ENCODE measurements around the gene ANKK1.

Gene ANKK1

DNA sequence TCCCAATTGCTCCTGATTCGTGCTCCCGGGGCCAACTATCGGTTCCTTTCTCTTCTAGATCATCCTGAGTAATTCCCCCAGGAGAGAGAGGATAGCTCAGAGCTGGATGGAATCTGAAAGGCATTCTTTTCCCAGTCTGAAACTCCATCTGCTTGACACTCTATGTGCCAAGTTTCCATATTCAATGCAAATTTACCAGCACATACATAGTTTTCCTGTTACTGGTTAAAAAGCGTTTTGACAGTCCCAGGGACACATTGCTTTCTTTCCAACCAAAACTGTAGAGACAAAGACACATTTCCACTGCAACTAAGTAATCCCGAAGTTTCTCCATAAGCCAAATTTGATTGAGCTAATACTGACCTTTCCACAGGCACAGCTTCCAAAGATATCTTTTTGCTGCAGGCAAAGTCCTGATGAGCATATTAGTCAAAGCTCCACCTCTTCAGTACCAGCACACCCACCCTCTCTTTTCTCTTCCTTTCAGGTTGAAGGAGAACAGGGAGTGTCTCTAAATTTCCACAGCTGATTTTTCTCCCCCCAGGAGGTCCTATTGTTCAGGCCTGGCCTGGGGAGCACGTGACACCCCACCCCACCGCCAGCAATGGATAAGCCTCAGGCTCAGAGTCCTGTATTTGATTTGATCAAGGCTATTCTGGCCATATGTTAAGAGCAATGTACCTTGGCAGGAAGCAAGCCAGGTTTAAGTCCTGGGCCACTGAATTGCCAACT, 9.7 kb upstream of the ANKK1 start:
- no peak for DNase-seq (ENCODE audit: low spot score)

DNA sequence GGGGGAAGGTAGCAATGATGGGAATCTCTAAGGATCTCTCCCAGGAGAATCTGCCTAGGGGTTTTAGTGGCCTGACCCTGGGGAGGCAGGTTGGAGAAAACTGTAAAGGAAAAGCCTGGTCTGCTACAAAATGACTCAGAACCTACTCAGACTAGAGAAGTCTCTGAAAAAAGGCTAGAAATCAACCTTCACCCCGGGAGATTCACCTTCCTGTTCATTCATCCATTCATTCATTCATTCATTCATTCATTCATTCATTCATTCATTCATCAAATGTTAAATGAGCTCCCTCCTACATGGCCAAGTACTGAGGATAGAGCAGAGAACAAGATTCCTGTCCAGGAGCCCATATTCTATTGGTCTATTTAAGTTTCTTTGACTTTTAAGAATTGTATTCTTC, 8.9 kb upstream of the ANKK1 start:
- DNase-seq (ENCODE audit: low spot score), result no peak

GRCh38 chr11:113382121-113382520, 5.5 kb upstream of the ANKK1 start:
- no peak for DNase-seq (ENCODE audit: low spot score)

GRCh38 chr11:113384551-113384950, 3.0 kb upstream of the ANKK1 start:
- no peak for DNase-seq (ENCODE audit: low spot score)

- DNase-seq (ENCODE audit: low spot score), result no peak
These were observed 1.8 kb upstream of the ANKK1 start for GRCh38 chr11:113385749-113386148.

GRCh38 chr11:113386866-113387265, 713 bp upstream of the ANKK1 start:
- DNase-seq (ENCODE audit: low spot score), result no peak

DNA sequence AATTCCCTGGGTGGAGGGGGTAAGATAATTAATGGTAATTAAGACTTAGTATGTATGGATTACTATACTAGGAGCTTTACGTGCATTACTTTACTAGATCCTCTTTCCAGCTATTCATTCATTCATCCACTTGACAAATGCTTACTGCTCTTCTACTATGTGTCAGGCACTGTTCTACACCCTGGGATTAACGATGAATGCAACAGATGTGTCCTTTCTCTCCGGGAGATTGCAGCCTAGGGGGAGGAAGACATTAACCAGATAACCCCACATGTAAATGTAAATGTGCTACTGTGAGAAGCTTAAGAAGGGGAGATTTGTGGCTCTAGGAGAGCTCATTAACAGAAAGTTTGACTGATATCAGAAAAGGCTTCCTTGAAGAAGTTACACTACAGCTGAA, 1.7 kb downstream of the ANKK1 start:
- DNase-seq (ENCODE audit: low spot score), result no peak

- no peak for DNase-seq (ENCODE audit: low spot score)
These were observed 4.8 kb downstream of the ANKK1 start for GRCh38 chr11:113392236-113392921.

DNA sequence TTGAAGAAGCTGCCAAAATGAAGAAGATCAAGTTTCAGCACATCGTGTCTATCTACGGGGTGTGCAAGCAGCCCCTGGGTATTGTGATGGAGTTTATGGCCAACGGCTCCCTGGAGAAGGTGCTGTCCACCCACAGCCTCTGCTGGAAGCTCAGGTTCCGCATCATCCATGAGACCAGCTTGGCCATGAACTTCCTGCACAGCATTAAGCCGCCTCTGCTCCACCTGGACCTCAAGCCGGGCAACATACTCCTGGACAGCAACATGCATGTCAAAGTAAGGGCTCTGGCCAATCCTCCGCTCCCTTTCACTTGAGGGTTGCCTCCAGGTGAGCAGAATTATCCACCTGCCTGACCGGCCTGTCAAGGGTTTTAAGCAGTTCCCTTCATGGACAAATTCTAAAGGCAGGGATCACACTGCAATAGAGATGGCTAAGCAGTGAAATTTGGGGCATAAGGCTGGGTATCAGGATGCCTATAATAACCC, 6.0 kb downstream of the ANKK1 start:
- DNase-seq (ENCODE audit: low spot score), result no peak

GRCh38 chr11:113394919-113395318, 7.3 kb downstream of the ANKK1 start:
- no peak for DNase-seq (ENCODE audit: low spot score)

DNA sequence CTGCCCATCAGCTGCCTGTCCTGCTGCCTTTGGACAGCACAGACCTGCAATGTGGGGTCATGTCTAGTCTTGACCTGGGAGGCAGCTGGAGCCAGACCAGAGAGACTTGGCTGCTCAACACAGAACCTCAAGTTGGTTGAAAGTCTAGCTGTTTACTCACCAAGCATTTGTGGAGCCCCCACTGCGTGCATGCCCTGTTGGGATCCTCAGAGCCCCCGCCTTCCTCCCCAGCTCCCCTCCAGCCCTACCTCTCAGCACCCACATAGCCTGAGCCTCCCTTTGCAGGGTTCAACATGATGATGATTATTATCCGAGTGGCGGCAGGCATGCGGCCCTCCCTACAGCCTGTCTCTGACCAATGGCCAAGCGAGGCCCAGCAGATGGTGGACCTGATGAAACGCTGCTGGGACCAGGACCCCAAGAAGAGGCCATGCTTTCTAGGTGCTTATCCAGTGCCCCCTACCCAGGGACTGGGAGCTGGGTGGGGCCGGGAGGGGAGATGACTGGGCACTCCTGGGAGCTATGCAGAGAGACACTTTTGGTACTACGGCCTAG, 8.3 kb downstream of the ANKK1 start:
- no peak for DNase-seq (ENCODE audit: low spot score)

- no peak for DNase-seq (ENCODE audit: low spot score)
These were observed 9.1 kb downstream of the ANKK1 start for GRCh38 chr11:113396690-113397089.

GRCh38 chr11:113397212-113397611, 9.6 kb downstream of the ANKK1 start:
- DNase-seq (ENCODE audit: low spot score), result no peak

DNA sequence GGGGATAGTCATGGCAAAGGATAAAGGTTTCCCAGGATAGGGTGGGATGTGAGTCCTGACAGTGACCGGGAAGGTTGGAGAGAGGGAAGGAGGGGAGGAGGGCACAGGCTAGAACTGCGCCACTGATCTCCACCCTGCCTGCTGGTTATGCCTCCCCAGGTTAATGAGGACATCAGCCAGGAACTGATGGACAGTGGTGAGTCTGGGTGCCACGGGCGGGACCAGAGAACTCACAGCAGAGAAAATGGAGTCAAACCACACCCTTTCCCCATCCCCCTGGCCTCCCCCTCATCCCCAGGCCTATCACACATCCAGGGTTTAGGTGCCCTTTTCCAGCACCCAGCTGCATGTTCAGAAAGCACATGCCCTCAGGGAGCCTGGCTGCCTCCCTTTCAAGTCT, 10.2 kb downstream of the ANKK1 start:
- no peak for DNase-seq (ENCODE audit: low spot score)

GRCh38 chr11:113398669-113399430, 11.3 kb downstream of the ANKK1 start:
- no peak for DNase-seq (ENCODE audit: low spot score)

DNA sequence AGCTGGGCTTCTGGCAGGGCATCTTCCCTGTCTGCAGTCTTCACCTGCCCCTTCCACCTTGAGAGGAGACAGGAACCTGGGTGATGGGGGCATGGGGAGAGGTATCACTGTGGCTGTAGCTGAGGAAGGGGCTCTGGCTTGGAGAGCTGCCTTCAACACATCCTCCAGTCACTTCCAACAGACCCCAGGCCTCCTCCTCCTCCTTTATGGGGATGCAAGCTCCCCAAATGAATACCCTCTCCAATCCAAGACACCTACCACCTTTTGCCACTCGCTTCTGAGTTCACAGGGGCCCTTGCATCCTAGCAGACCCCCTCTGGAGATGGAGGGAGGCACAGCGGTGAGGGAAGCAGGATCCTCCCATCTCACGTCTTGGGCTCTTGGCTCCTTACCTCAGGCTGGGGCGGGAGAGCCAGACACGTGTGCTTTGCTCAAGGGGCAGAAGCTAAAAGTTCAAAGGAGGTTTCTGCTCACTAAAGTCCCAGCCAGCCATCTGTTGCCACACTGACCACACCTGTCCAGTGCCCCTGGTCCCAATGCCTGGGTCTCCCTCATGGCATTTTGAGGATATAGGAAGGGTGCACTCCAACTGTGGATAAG, 13.2 kb downstream of the ANKK1 start:
- DNase-seq (ENCODE audit: low spot score), result no peak

DNA sequence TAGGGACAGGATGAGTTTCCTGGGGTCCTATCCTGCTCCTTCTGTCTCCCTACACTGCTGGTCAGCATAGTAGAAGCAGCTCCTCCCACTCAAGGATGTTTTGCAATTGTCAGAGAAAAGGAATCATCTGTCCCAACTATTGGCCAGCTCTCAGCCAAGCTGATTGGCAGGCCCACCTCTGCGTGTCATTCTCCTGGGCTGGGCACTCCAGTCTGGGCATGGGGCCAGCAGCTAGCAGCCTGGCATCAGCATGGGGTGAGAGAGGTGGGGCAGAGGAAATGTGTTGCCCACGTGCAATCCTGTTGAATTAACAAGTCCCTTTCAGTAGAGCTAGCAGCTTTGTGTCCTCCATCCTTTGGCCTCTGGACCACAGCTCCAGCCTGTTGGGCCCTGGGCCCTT, 14.1 kb downstream of the ANKK1 start:
- DNase-seq (ENCODE audit: low spot score), result no peak

DNA sequence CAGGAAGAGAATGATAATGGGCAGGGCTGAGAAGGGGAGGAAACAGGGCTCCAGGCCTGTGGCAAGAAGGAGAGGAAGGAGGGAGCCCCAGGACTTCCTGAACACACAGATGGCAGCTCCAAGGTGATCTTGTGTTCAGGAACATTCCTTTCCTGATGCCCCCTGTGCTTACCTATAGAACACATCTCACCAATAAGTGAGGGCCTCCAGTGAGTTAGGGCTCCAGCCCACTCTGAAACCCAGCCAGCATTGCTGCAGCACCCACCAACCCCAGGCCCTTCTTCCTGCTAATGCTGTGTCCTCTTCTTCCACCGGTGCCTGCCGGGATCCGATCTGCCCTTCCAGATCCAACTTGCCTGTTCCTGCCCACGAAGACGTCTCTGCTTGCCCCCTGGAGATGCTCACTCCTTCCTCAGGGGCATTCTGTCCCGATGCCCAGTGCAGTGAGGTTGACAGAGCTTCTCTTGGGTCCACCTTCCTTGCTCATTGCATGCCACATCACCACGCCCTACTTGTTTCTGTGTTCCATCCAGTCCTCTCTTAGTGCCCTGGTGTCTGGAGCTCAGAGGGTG, 17.4 kb downstream of the ANKK1 start:
- DNase-seq (ENCODE audit: low spot score), result no peak

- no peak for DNase-seq (ENCODE audit: low spot score)
These were observed 18.3 kb downstream of the ANKK1 start for GRCh38 chr11:113405724-113406478.

GRCh38 chr11:113407163-113407562, 19.6 kb downstream of the ANKK1 start:
- DNase-seq (ENCODE audit: low spot score), result no peak

GRCh38 chr11:113408206-113408605, 20.6 kb downstream of the ANKK1 start:
- DNase-seq (ENCODE audit: low spot score), result no peak
